ENCODE data around the gene DPYD.

The DPYD gene

DNA sequence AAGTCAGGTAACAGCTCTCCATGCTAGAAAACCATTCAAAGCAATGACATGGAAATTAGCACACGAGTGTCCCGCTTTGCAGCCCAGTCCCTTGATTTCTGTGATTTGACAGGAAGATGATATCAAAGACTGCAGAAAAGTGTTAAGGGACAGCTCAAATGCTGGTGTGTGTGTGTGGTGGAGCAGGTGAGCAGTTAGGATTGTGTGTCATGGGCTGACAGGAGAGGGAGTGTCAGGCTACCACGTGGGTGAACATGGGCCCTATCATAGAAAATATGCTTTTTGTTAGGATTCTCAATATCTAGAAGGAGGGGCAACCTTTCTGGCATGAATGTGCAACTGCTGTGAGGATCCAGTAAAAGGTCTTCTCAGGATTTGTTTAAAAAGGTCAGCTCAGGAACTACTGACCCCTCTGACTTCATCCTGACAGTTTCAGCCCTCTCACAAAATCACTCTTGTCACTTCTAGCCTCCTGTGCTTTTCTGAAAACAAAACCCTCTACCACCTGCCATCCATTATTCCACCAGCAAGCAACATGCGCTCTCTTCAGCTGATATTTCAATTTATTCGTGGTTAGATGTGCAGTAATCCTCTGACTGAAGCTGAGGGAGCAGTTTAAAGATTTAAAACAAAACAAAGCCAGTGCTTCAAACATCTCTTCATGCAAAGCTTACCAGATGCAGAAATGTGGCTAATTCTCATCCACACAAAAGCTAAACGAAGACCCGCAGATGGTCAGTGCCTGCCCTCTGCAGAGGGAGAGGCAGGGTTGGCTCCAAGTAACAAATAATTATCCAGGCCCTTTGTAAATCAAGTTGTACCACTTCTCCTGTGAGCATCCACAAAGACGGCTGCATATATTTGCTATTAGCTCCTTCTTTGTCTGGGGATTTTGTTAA is 801.3 kb downstream of the DPYD start:
- no peak for DNase-seq (ENCODE audit: extremely low read depth, low read depth)

DNA sequence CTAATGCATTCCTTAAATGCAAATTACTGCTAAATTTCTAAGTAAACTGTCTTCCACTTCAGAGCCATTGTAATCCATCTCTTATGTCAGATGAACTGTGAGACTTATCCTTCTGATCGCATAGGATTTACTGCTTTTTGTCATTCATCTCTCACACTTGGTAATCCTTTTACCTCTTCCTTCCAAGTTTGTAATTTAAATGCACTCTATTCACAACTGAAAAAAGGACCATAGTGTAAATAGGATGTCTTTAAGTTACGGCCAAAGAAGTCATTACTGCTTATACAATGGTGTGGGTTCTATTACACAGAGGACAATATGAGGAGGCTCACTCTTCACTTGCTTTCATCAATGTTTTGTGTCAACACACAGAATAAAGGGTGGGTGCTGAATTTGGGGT is 806.0 kb downstream of the DPYD start:
- H3K4me3 ChIP-seq (replicated peaks; ENCODE audit: low read depth, low read length), result no peak overlapping the region
- DNase-seq (ENCODE audit: extremely low read depth, low read depth), result no peak
- TF ChIP-seq, protein P1, sequence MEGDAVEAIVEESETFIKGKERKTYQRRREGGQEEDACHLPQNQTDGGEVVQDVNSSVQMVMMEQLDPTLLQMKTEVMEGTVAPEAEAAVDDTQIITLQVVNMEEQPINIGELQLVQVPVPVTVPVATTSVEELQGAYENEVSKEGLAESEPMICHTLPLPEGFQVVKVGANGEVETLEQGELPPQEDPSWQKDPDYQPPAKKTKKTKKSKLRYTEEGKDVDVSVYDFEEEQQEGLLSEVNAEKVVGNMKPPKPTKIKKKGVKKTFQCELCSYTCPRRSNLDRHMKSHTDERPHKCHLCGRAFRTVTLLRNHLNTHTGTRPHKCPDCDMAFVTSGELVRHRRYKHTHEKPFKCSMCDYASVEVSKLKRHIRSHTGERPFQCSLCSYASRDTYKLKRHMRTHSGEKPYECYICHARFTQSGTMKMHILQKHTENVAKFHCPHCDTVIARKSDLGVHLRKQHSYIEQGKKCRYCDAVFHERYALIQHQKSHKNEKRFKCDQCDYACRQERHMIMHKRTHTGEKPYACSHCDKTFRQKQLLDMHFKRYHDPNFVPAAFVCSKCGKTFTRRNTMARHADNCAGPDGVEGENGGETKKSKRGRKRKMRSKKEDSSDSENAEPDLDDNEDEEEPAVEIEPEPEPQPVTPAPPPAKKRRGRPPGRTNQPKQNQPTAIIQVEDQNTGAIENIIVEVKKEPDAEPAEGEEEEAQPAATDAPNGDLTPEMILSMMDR (IDR thresholded peaks at IDR 0.05; ENCODE audit: low read depth, low read length, missing control alignments), result no peak

More for the DNA sequence above, 801.3 kb downstream of the DPYD start:
- TF ChIP-seq, protein P1 (IDR thresholded peaks at IDR 0.05; ENCODE audit: low read depth, low read length, missing control alignments), result no peak
- H3K4me3 ChIP-seq (replicated peaks; ENCODE audit: low read depth, low read length), result no peak overlapping the region

DNA sequence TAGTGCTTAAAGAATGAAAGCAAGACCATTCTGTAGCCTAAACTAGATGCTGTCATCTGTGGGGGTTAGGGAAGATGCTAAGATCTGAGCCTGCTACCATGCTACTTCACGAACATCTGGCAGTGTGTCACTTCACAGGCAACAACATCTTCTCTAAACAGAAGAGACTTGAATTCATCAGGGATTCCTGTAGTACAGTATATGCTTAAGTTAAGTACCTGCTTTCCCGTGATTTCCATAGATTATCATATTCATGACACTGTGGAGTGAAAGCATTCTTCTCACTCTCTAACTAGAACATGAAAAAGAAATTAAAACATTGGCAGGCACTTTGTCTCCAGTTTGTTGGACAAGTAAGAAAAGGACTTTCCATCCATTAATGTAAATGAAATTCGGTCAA is 808.4 kb downstream of the DPYD start:
- TF ChIP-seq, protein P1 (IDR thresholded peaks at IDR 0.05; ENCODE audit: low read depth, low read length, missing control alignments), result no peak
- no peak for DNase-seq (ENCODE audit: extremely low read depth, low read depth)
- H3K4me3 ChIP-seq (replicated peaks; ENCODE audit: low read depth, low read length), result no peak overlapping the region

DNA sequence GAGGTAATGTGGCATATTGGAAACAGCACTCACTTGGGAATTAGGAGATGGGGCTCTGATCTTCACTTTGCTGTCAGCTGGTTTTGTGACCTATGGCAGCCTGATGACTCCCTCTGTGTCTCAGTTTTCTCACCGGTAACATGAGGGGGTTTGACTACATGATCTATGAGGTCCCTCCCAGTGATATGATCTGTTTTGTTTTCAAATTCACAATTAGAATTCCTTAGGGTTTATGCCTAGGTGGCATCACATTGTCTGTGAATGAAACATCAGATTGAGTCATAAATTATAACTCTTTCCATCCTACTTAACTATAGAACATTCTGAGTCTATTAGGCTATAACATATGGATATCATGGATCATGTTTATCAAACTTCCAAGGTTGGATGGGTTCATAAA is 812.7 kb downstream of the DPYD start:
- no peak overlapping the region for H3K4me3 ChIP-seq (replicated peaks; ENCODE audit: low read depth, low read length)
- TF ChIP-seq, protein P1 (IDR thresholded peaks at IDR 0.05; ENCODE audit: low read depth, low read length, missing control alignments), result no peak
- DNase-seq (ENCODE audit: extremely low read depth, low read depth), result no peak

DNA sequence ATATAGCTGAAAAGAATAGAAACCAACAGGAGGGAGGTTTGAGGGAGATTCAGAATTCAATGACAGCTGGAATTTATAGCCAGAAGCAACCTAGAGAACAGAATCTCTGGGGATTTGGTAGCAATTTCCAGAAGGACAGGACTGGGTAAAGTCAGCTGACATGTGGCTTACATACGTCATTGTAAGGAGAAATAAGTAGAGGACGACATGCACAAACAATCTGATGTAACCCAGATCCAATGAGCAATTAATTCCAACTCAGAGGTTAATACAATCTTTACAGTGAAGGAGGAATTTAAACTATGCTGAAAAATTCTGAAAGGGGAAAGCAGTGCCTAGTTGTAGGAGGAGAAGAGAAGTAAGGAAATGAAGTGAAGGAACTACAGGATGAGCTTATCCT is 815.3 kb downstream of the DPYD start:
- no peak for DNase-seq (ENCODE audit: extremely low read depth, low read depth)
- TF ChIP-seq, protein P1 (IDR thresholded peaks at IDR 0.05; ENCODE audit: low read depth, low read length, missing control alignments), result no peak
- no peak overlapping the region for H3K4me3 ChIP-seq (replicated peaks; ENCODE audit: low read depth, low read length)

DNA sequence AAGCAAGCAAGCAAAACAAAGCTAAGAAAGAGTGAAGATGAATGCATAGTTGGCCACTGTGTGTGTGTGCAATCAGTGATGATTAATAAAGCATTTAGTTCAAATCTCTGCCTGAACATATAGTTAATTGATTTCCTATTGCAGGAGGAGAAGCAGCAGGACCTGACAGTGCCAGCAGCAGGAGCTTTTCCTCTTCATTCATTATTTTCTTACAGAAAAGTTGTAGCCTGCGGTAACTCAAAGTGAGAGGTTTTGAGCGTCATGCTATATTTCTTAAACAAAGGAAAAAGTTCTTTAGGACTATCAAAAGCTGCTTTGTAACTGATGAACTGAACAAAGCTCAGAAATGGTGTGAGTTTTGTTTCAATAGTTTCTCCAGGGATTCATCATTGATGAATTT is 819.3 kb downstream of the DPYD start:
- TF ChIP-seq, protein P1 (IDR thresholded peaks at IDR 0.05; ENCODE audit: low read depth, low read length, missing control alignments), result no peak
- DNase-seq (ENCODE audit: extremely low read depth, low read depth), result no peak
- H3K4me3 ChIP-seq (replicated peaks; ENCODE audit: low read depth, low read length), result no peak overlapping the region

Data from HFF-Myc (cell line).